ENCODE results near the gene IGF2.

Gene IGF2

GRCh38 chr11:2122222-2122906 lies 16.8 kb downstream of the IGF2 start:
- DNase-seq = no peak

GRCh38 chr11:2121227-2122130 lies 17.7 kb downstream of the IGF2 start:
- DNase-seq = no peak

- no peak for DNase-seq
Observed at GRCh38 chr11:2120359-2121100, 18.7 kb downstream of the IGF2 start.

GRCh38 chr11:2118677-2119076 lies 20.5 kb downstream of the IGF2 start:
- DNase-seq = no peak

GRCh38 chr11:2116680-2117079 lies 22.5 kb downstream of the IGF2 start:
- no peak for DNase-seq

- no peak for DNase-seq
Observed at GRCh38 chr11:2115308-2115707, 23.9 kb downstream of the IGF2 start.

- DNase-seq = no peak
Observed at GRCh38 chr11:2114430-2115241, 24.6 kb downstream of the IGF2 start.

- no peak for DNase-seq
Observed at GRCh38 chr11:2113776-2114175, 25.4 kb downstream of the IGF2 start.

- no peak for DNase-seq
Observed at GRCh38 chr11:2110521-2110920, 28.7 kb downstream of the IGF2 start.

- no peak for DNase-seq
Observed at GRCh38 chr11:2109541-2110019, 29.6 kb downstream of the IGF2 start.

GRCh38 chr11:2108675-2109491 lies 30.3 kb downstream of the IGF2 start:
- DNase-seq = no peak

- DNase-seq = no peak
Observed at GRCh38 chr11:2107941-2108630, 31.1 kb downstream of the IGF2 start.

- DNase-seq = no peak
Observed at GRCh38 chr11:2107521-2107920, 31.7 kb downstream of the IGF2 start.

- DNase-seq = no peak
Observed at GRCh38 chr11:2106583-2107209, 32.5 kb downstream of the IGF2 start.

GRCh38 chr11:2105511-2105910 lies 33.7 kb downstream of the IGF2 start:
- DNase-seq = no peak

GRCh38 chr11:2104524-2105440 lies 34.4 kb downstream of the IGF2 start:
- DNase-seq = no peak

- DNase-seq = no peak
Observed at GRCh38 chr11:2103668-2104523, 35.3 kb downstream of the IGF2 start.

GRCh38 chr11:2102883-2103213 lies 36.3 kb downstream of the IGF2 start:
- no peak for DNase-seq
